ENCODE data around the gene RAB3C. TPM values are rescaled to one million over a fixed set of nuclear protein-coding genes. Genes with fewer than 3 reads are reported as not detected.

RAB3C gene
- total RNA-seq, 1 donor from 2014 or later: 3.0 TPM

DNA sequence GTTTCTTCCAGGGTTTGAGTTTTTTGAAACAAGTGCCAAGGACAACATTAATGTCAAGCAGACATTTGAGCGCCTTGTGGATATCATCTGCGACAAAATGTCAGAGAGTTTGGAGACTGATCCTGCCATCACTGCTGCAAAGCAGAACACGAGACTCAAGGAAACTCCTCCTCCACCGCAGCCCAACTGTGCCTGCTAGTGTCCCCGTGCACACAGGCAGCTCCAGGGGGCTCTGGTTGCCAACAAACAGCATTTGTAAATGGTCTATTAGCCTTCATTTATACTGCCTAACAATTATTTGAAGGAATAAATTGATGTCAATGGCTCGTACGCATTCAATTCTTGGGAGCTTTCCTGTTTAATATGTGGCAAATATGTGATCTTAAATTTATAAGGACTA lies 268.3 kb downstream of the RAB3C start:
- H3K4me3 ChIP-seq: no peak overlapping the region
- H3K27me3 ChIP-seq: no peaks in the 10 kb centered on the region
- no peaks in the 10 kb centered on the region for H3K9me3 ChIP-seq
- H3K36me3 ChIP-seq: no peaks in the 10 kb centered on the region
- H3K4me1 ChIP-seq: no peaks in the 10 kb centered on the region
- no peak overlapping the region for H3K27ac ChIP-seq
- TF ChIP-seq, protein P1, sequence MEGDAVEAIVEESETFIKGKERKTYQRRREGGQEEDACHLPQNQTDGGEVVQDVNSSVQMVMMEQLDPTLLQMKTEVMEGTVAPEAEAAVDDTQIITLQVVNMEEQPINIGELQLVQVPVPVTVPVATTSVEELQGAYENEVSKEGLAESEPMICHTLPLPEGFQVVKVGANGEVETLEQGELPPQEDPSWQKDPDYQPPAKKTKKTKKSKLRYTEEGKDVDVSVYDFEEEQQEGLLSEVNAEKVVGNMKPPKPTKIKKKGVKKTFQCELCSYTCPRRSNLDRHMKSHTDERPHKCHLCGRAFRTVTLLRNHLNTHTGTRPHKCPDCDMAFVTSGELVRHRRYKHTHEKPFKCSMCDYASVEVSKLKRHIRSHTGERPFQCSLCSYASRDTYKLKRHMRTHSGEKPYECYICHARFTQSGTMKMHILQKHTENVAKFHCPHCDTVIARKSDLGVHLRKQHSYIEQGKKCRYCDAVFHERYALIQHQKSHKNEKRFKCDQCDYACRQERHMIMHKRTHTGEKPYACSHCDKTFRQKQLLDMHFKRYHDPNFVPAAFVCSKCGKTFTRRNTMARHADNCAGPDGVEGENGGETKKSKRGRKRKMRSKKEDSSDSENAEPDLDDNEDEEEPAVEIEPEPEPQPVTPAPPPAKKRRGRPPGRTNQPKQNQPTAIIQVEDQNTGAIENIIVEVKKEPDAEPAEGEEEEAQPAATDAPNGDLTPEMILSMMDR (IDR thresholded peaks at IDR 0.05): no peak
- intact Hi-C loops (cut with DNase I): no loop called here
- DNase-seq (ENCODE audit: low spot score in 2 of 2): no peak

DNA sequence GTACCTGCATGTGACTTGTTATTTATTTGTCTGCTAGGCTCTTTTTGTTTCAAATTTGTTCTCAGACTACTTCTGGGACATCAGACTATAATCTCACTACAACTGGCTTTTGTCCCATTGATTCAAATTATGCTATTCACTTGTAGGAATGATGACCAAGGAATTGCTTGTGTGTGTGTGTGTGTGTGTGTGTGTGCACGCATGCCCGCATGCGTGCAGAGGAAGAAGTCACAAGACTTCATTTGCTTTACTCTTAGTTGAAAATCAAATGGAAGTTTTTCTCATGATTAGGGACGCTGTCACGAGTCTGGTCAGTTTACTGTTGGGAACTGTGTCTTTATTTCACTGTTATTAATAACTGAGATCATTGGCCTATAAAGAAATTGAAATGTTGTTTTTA lies 268.7 kb downstream of the RAB3C start:
- TF ChIP-seq, protein P1 (IDR thresholded peaks at IDR 0.05): no peak
- H3K27me3 ChIP-seq: no peaks in the 10 kb centered on the region
- H3K4me1 ChIP-seq: no peaks in the 10 kb centered on the region
- no peak overlapping the region for H3K4me3 ChIP-seq
- intact Hi-C loops (cut with DNase I): no loop called here
- H3K9me3 ChIP-seq: no peaks in the 10 kb centered on the region
- no peak overlapping the region for H3K27ac ChIP-seq
- DNase-seq (ENCODE audit: low spot score in 2 of 2): no peak
- H3K36me3 ChIP-seq: no peaks in the 10 kb centered on the region

DNA sequence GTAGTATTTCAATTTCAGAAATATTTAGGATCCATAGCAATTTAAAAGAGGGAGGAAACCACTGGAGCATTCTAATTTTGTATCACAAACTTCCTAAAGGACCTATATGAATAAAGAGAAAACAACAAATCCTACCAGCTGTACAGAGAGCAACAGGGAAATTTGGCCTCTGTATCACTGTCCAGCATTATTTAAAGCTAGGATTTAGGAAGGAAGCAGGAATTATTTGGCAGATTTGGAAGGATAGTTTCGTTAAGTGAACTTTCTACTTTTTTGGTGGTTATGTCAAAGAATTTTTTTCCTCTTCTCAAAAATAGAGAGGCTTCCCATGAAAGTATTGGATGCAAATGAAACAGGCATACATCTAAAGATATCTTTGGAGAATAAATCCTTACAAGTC lies 269.7 kb downstream of the RAB3C start:
- Histone ChIP-seq H3K4me3 (no peak overlapping the region), H3K27me3 (no peaks in the 10 kb centered on the region), H3K9me3 (no peaks in the 10 kb centered on the region), H3K4me1 (no peaks in the 10 kb centered on the region), H3K27ac (no peak overlapping the region), H3K36me3 (no peaks in the 10 kb centered on the region)
- intact Hi-C loops (cut with DNase I): no loop called here
- DNase-seq (ENCODE audit: low spot score in 2 of 2): no peak
- TF ChIP-seq, protein P1 (IDR thresholded peaks at IDR 0.05): no peak

DNA sequence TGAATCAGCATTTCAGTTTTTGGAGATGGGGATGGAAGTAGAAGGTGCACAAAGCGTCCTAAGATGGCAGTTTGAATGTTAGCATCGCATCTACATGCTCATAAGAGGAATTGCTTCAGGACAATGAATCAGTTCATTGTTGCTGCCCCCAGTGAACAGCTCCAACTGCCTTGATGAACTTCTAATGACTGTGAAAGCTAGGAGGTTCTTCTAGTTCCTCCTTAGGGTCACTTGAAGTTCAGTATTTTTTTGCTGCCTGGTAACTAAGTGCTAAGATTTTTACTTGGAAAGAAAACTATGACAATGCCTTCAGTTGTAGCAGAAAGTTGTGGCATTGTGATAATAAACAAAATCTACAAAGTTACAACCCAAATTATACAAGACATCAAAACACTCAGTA lies 271.6 kb downstream of the RAB3C start:
- Histone ChIP-seq H3K27me3 (no peaks in the 10 kb centered on the region), H3K4me1 (no peaks in the 10 kb centered on the region), H3K9me3 (no peaks in the 10 kb centered on the region), H3K4me3 (no peak overlapping the region), H3K36me3 (no peaks in the 10 kb centered on the region), H3K27ac (no peak overlapping the region)
- DNase-seq (ENCODE audit: low spot score in 2 of 2): no peak
- TF ChIP-seq, protein P1 (IDR thresholded peaks at IDR 0.05): no peak
- intact Hi-C loops (cut with DNase I): no loop called here

DNA sequence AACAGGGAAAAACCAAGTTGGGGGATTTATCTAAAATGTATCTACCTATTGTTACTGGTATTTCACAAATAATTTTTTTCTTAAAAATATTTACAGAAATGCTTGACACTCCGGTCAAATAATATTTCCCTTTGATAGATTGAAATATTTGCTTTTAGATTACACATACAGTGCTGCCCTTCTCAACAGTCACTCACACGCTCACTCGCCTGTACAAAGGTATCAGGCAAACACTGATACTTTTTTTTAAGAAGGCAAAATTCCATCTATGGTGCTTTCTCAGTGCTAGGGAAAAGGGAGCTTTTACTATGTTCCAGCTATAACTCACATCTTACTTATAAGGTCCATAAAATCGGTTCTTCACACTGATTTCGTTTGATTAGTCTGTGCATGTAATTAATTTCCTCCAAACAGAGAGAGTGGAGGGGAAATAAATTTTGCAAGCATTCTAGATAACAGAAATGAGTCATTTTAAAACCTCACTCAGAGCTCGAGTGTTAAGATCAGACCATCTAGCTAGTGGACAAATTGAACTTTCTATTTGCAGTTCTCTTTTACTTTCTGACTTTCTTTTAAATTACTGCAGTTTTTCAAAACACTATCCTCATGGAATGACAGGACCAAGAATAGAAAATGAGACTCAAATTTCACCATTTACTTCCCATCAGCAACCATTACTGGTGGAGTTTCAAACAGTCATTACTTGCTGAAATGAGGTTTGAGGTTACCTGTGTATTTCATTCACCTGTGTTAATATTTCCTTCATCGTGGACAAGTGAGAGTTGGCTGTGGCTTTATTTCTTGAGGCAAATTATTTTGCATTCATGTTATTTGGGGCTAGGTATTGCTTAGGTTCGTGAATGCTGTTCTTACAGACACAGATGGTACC lies 273.2 kb downstream of the RAB3C start:
- TF ChIP-seq, protein P1 (IDR thresholded peaks at IDR 0.05): no peak
- Histone ChIP-seq H3K27me3 (no peaks in the 10 kb centered on the region), H3K4me1 (no peaks in the 10 kb centered on the region), H3K9me3 (no peaks in the 10 kb centered on the region), H3K4me3 (no peak overlapping the region), H3K27ac (no peak overlapping the region), H3K36me3 (no peaks in the 10 kb centered on the region)
- intact Hi-C loops (cut with DNase I): no loop called here
- DNase-seq (ENCODE audit: low spot score in 2 of 2): no peak
